K562 (cell line): ENCODE data around the gene HPCA. TPM values are rescaled to one million over a fixed set of nuclear protein-coding genes. Genes with fewer than 3 reads are reported as not detected.

Experiments used
- CBX1 ChIP-seq: sonication (generic); IDR thresholded peaks from 2 replicates; pipeline ENCODE4 v1.6.1; 2016; ENCODE audit warnings: antibody characterized with exemption, low read depth, mild to moderate bottlenecking
- CHCHD3 ChIP-seq: fragments of 250-450 bp; sonication (Bioruptor Pico); IDR thresholded peaks from 2 replicates; pipeline ENCODE4 v2.1.2; 2022; ENCODE audit warnings: mild to moderate bottlenecking
- CHD2 ChIP-seq: IDR thresholded peaks from 2 replicates; pipeline ENCODE4 v1.6.1; 2011; ENCODE audit warnings: low read depth, low read length
- ESRRB ChIP-seq: fragments of 250-450 bp; sonication (Bioruptor Pico); IDR thresholded peaks from 2 replicates; pipeline ENCODE4 v1.5.0; 2020; ENCODE audit warnings: mild to moderate bottlenecking, moderate library complexity, borderline replicate concordance
- ETS2 ChIP-seq: IDR thresholded peaks from 2 replicates; pipeline ENCODE4 v1.6.1; 2016; ENCODE audit warnings: borderline replicate concordance, missing genetic modification characterization, mild to moderate bottlenecking, moderate library complexity, missing compliant biosample characterization; ENCODE audit not compliant: poor library complexity, severe bottlenecking
- KDM2B ChIP-seq: fragments of 250-450 bp; sonication (Bioruptor Pico); IDR thresholded peaks from 2 replicates; pipeline ENCODE4 v1.8.0; 2021; ENCODE audit warnings: mild to moderate bottlenecking, moderate library complexity
- NR4A1 ChIP-seq, 2 experiments: fragments of 250-450 bp in 1 of 2; fragments of 450-650 bp in 1 of 2; sonication (Bioruptor Pico) in 1 of 2; IDR thresholded peaks; 2 replicates each; pipeline versions ENCODE4 v1.4.0 to v1.6.1; 2016 to 2020; ENCODE audit warnings: mild to moderate bottlenecking in 2 of 2, missing compliant biosample characterization in 1 of 2, missing genetic modification characterization in 1 of 2, moderate library complexity in 1 of 2
- PPARD ChIP-seq: fragments of 250-450 bp; sonication (Bioruptor Pico); IDR thresholded peaks from 2 replicates; pipeline ENCODE4 v1.8.0; 2022; ENCODE audit warnings: inconsistent platforms, mild to moderate bottlenecking, moderate library complexity
- RB1 ChIP-seq: fragments of 450-650 bp; IDR thresholded peaks from 2 replicates; pipeline ENCODE4 v1.6.1; 2017; ENCODE audit warnings: low read depth, mild to moderate bottlenecking
- RBM14 ChIP-seq: fragments of 200-400 bp; formaldehyde crosslinking; IDR thresholded peaks from 2 replicates; pipeline ENCODE4 v1.6.1; 2018; ENCODE audit warnings: low read depth, mild to moderate bottlenecking, low read length, moderate library complexity, borderline replicate concordance; ENCODE audit not compliant: insufficient read depth
- RNF2 ChIP-seq: sonication (generic); IDR thresholded peaks from 2 replicates; pipeline ENCODE4 v1.6.1; 2016
- SMAD2 ChIP-seq: fragments of 150-350 bp; IDR thresholded peaks from 2 replicates; pipeline ENCODE4 v1.6.1; 2014; ENCODE audit warnings: low read depth, mild to moderate bottlenecking, low read length
- TAL1 ChIP-seq: fragments of 450-650 bp; IDR thresholded peaks from 2 replicates; pipeline ENCODE4 v1.6.1; 2016; ENCODE audit warnings: mild to moderate bottlenecking
- THRB ChIP-seq: fragments of 450-650 bp; formaldehyde crosslinking; conservative IDR thresholded peaks from 2 replicates; pipeline ENCODE4 v1.4.0; 2022; ENCODE audit warnings: mild to moderate bottlenecking, missing genetic modification characterization
- TRIM24 ChIP-seq, 2 experiments: fragments of 450-650 bp; IDR thresholded peaks; 2 replicates each; pipeline ENCODE4 v1.6.1; 2016
- ZBTB1 ChIP-seq: sonication (generic); formaldehyde crosslinking; IDR thresholded peaks from 2 replicates; pipeline ENCODE4 v1.8.1; 2023; ENCODE audit warnings: missing genetic modification reagents, low read depth, mild to moderate bottlenecking, borderline replicate concordance
- ZFX ChIP-seq: sonication (generic); formaldehyde crosslinking; IDR thresholded peaks from 2 replicates; pipeline ENCODE4 v1.8.0; 2022; ENCODE audit warnings: mild to moderate bottlenecking, missing genetic modification reagents, moderate library complexity
- ZNF431 ChIP-seq: sonication (generic); formaldehyde crosslinking; IDR thresholded peaks from 2 replicates; pipeline ENCODE4 v1.8.0; 2022; ENCODE audit warnings: mild to moderate bottlenecking, missing genetic modification reagents
- ZNF507 ChIP-seq: conservative IDR thresholded peaks from 2 replicates; pipeline ENCODE4 v1.6.1; 2017; ENCODE audit warnings: missing genetic modification characterization, missing compliant biosample characterization
- polyA plus RNA-seq, 8 experiments: library from polyadenylated mRNA; depleted of rRNA in 4 of 8; stranded (reverse) in 5 of 8; unstranded in 3 of 8; fragments of >200 nt; fragmentation: Nextera tagmentation in 2 of 8; fragmentation: Illumina TruSeq in 1 of 8; extraction: Ambion mirVana in 2 of 8; extraction: Trizol in 1 of 8; gene quantifications; 2 replicates each; pipeline versions ENCODE4 v1.2.1 to v1.2.3, GENCODE V29; 2011 to 2014; ENCODE audit warnings: inconsistent platforms in 1 of 8, missing spikeins in 1 of 8
- total RNA-seq, 7 experiments: library from RNA; depleted of rRNA in 6 of 7; stranded (reverse); fragments of >200 nt in 6 of 7; fragmentation: Illumina TruSeq in 2 of 7; extraction: Trizol in 2 of 7; gene quantifications; 2 replicates each; pipeline versions ENCODE4 v1.2.1 to v1.2.3, GENCODE V29; 2011 to 2021; ENCODE audit warnings: low replicate concordance in 1 of 7
- TF ChIP-seq, protein P1 (sequence below): fragments of 450-650 bp; IDR thresholded peaks from 2 replicates; pipeline ENCODE4 v1.6.1; 2017; ENCODE audit warnings: mild to moderate bottlenecking, moderate library complexity
- TF ChIP-seq, protein P2 (sequence below): fragments of 250-450 bp; sonication (Bioruptor Pico); IDR thresholded peaks from 2 replicates; pipeline ENCODE4 v1.5.0; 2021
- TF ChIP-seq, protein P3 (sequence below): sonication (generic); formaldehyde crosslinking; IDR thresholded peaks from 2 replicates; pipeline ENCODE4 v1.4.0; 2020; ENCODE audit warnings: mild to moderate bottlenecking, missing genetic modification reagents
- TF ChIP-seq, protein P4 (sequence below): fragments of 450-650 bp; IDR thresholded peaks from 2 replicates; pipeline ENCODE4 v1.6.1; 2016; ENCODE audit warnings: low read depth, mild to moderate bottlenecking, moderate library complexity

The HPCA gene
- total and polyA plus RNA-seq, 9 of the 15 experiments (the other 6 are each of a cell fraction or from before 2014, with no cell fraction given), result not detected

GRCh38 chr1:32892368-32893197, 6.3 kb downstream of the HPCA start (continued):
- TF ChIP-seq ETS2 (tag), result no peak
- no peak for TF ChIP-seq NR4A1 (CRISPR knock-in tag; IDR thresholded peaks at IDR 0.05)
- 0 out of 2 replicates have a peak, but pooled peaks have one; percentile 60 for TF ChIP-seq NR4A1 (tag; IDR thresholded peaks at IDR 0.05)
- TF ChIP-seq ZBTB1 (CRISPR knock-in tag), result no peak
- no peak for TF ChIP-seq PPARD (CRISPR knock-in tag)
- TF ChIP-seq, protein P1, sequence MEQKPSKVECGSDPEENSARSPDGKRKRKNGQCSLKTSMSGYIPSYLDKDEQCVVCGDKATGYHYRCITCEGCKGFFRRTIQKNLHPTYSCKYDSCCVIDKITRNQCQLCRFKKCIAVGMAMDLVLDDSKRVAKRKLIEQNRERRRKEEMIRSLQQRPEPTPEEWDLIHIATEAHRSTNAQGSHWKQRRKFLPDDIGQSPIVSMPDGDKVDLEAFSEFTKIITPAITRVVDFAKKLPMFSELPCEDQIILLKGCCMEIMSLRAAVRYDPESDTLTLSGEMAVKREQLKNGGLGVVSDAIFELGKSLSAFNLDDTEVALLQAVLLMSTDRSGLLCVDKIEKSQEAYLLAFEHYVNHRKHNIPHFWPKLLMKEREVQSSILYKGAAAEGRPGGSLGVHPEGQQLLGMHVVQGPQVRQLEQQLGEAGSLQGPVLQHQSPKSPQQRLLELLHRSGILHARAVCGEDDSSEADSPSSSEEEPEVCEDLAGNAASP, result no peak
- TF ChIP-seq ZFX (CRISPR knock-in tag), result no peak
- TF ChIP-seq RBM14, result no peak
- TF ChIP-seq ESRRB (CRISPR knock-in tag), result no peak
- TF ChIP-seq KDM2B (CRISPR knock-in tag), result no peak
- TF ChIP-seq, protein P2, sequence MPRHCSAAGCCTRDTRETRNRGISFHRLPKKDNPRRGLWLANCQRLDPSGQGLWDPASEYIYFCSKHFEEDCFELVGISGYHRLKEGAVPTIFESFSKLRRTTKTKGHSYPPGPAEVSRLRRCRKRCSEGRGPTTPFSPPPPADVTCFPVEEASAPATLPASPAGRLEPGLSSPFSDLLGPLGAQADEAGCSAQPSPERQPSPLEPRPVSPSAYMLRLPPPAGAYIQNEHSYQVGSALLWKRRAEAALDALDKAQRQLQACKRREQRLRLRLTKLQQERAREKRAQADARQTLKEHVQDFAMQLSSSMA (CRISPR knock-in tag), result no peak
- no peak for TF ChIP-seq TAL1
- peak; percentile 87 for TF ChIP-seq RB1
- no peak for TF ChIP-seq ZNF507 (tag)
- TF ChIP-seq ZNF431 (CRISPR knock-in tag), result no peak
- TF ChIP-seq CBX1, result no peak; the same call in 1 of the 2 replicates
- no peak for TF ChIP-seq THRB
- TF ChIP-seq RNF2, result no peak
- no peak for TF ChIP-seq TRIM24 (IDR thresholded peaks at IDR 0.05)
- TF ChIP-seq CHCHD3 (CRISPR knock-in tag), result no peak
- TF ChIP-seq SMAD2, result no peak
- TF ChIP-seq, protein P3, sequence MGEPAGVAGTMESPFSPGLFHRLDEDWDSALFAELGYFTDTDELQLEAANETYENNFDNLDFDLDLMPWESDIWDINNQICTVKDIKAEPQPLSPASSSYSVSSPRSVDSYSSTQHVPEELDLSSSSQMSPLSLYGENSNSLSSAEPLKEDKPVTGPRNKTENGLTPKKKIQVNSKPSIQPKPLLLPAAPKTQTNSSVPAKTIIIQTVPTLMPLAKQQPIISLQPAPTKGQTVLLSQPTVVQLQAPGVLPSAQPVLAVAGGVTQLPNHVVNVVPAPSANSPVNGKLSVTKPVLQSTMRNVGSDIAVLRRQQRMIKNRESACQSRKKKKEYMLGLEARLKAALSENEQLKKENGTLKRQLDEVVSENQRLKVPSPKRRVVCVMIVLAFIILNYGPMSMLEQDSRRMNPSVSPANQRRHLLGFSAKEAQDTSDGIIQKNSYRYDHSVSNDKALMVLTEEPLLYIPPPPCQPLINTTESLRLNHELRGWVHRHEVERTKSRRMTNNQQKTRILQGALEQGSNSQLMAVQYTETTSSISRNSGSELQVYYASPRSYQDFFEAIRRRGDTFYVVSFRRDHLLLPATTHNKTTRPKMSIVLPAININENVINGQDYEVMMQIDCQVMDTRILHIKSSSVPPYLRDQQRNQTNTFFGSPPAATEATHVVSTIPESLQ (CRISPR knock-in tag), result no peak
- no peak for TF ChIP-seq CHD2
- TF ChIP-seq, protein P4, sequence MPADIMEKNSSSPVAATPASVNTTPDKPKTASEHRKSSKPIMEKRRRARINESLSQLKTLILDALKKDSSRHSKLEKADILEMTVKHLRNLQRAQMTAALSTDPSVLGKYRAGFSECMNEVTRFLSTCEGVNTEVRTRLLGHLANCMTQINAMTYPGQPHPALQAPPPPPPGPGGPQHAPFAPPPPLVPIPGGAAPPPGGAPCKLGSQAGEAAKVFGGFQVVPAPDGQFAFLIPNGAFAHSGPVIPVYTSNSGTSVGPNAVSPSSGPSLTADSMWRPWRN, result no peak
